Bone marrow (tissue), 2 donors: ENCODE data around the gene SQSTM1.

Experiments used
- DNase-seq, 2 donors: peaks; one replicate each; lab custom pipeline; 2025; lab: John Stamatoyannopoulos, UW

The SQSTM1 gene

DNA sequence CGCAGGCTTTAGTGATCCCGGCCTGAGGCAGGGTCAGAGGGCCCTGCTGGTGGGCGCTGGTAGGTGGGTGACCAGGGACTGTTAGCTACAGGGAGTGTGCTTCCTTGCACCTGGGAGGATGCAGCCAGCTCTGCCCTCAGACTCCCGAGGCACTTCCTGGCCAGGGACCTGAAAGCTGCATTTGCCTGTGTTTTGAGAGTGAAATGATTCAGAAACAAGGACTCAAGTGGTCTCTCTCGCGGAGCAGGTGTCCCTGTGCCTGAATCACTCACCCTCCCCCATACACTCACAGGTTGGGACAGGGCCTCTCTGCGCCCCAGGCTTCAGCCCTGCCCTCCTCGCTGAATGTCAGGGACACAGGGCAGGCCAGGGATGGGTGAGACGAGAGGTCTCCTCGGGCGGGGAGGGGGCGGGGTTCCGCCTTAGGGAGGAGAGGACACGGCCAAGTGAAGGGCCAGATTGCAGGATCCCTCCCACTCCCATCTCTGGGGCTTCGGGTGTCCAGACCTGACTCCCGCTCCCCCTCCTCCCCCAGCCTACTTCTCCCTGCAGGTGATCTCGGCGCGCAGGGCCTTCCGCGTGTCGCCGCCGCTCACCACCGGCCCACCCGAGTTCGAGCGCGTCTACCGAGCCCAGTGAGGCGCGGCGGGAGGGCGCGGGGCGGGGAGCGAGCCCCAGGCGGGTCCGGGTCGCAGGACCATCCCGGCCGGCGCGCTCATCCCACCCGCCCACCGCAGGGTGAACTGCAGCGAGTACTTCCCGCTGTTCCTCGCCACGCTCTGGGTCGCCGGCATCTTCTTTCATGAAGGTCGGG, 25.4 kb upstream of the SQSTM1 start:
- DNase-seq, result no peak

DNA sequence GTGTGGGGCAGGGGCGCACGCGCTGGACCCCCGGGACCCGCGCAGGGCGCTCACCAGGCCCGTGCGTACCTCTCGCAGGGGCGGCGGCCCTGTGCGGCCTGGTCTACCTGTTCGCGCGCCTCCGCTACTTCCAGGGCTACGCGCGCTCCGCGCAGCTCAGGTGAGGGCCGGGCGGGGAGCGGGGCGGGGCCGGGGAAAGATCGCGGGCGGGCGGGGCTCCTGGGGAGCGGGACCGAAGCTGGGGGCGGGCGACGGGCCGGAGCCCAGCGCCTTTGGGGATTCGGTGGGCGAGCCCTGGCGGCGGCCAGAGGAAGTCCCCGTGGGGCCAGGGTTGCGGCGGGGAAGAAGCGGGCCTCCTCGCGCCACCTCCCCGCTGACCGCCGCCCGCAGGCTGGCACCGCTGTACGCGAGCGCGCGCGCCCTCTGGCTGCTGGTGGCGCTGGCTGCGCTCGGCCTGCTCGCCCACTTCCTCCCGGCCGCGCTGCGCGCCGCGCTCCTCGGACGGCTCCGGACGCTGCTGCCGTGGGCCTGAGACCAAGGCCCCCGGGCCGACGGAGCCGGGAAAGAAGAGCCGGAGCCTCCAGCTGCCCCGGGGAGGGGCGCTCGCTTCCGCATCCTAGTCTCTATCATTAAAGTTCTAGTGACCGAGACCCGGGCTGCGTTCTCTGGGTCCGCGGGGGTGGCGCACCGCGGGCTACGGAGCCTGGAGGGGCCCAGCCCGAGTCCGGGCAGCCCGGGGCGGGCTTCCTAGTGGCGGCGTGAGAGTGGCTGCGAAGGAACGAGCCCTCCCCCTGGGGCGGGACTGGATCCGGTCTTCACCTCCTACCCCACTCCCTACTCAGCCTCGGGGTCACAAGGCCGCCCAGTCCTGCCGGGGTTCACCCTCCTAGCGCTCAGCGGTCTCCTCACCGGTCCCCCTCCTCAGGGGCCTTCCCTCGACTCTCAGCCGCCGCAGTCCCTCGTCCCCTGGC, 24.6 kb upstream of the SQSTM1 start:
- peak; percentile 27 to 64 for DNase-seq

DNA sequence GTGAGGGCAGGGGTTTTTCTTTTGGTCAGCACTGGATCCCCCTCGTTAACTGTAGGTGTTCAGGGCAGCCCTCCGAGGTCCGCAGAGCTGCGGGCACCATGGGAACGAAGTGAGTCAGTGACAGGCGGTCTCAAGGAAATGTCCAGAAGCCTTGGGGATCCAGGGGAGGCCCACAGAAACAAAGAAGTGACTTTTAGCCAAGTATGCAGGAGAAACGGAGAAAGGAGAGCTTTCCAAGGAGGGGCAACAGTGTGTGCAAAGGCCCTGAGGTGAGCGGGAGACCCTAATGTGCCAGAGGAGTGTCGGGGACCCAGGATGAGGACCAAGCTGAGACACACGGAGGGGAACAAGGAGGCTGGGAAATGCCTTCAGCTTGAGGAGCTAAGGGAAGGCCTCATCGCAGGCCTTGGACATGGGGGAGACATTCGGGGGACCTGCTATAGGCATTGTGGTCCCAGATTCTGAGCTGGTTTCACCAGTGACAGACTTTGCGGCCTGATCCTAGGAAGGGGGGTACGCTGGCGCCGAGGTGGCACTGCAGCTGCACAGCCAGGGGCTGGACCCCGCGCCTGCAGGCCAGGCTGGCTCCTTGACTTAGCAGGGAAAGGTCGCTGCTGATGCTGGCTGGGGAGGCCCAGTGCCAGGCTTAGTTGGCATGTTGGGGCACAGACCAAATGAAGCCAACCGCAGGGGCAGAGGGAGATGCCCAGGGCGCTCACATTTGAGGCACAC, 23.7 kb upstream of the SQSTM1 start:
- DNase-seq, result no peak

DNA sequence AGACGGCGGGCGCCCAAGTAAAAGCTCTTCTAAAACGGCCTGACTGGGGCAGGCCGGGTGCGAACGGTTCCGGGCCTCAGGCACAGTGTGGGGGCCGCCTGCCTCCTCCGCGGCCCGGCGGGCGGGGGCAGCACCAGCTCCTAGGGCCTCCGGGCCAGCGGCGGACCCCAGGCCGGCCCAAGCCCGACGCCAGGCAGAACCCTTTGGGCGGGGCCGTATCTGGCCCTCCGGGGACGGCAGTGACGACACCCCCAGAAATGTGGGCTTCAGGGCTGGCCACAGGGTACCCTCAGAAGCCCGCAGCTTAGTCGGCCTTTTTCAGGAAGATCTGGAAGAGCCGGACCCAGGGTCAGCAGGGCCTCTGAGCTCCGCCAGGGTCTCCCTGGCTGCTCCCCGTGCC, 23.0 kb upstream of the SQSTM1 start:
- DNase-seq, result no peak

DNA sequence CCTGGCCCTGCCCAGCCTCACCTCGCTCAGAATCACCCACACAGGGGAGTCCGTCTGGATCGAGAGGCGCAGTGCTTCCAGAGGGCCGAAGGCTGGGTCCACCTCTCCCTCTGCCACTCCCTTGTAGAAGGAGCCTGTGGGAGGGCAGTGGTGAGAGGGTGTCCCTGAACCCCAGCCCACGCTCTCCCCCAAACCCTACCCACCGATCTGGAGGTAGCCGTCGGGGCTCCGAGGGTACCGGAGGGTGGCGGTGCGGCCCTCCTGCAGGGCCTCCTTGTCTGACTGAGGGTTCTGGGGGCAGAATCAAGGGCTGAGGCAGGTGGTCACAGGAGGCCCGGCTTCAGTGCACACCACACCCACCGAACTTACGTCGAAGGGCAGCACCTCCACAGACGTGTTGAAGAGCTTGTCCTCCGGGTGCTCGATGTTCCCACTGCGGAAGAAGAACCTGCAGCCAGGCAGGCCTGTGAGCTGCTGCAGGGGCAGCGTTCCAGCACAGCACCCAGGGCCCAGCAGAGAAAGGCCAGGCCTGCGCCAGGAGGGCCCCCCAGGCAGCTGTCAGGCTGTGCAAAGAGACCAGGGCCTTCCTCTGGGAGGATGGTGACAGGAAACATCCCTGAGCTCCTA, 22.4 kb upstream of the SQSTM1 start:
- no peak for DNase-seq

DNA sequence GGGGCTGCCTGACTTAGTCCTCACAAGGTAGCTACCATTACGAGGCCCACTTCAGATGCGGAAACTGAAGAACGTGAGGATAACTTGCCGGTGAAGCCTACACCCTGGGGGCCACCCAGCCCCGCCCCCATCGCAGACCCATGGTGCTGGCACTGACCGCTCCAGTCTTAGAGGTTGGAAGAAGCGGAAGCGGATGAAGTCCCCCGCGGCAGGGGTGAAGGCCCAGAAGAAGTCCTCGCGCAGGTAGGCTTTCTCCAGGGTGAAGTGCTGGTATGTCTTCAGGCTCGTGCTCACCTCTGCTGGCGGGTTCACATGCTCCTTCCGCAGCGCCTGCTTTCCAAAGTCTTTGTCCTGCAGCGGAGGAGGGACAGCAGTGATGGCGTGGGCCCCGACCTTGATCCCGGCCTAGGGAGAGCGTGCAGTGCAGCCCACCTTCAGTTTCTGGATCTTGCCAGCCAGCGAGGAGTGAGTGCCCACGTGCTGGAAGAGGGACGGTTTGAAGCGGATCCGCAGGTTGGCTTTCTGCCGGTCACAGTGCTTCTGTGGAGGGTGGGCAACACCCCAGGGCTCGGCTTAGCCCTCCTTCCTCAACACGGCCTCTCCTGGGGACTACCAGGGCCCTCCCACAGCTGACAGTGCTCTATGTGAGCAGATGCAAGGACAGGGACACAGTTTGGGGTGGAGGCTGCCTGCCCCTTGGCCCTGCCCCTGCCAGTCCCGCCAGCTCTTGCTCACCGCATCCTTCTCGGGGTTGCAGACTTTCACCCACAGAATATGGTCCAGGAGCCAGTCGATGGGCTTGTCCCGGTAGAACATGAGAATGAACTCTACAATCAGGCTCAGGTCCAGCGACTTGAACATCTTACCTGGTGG, 21.7 kb upstream of the SQSTM1 start:
- no peak for DNase-seq

DNA sequence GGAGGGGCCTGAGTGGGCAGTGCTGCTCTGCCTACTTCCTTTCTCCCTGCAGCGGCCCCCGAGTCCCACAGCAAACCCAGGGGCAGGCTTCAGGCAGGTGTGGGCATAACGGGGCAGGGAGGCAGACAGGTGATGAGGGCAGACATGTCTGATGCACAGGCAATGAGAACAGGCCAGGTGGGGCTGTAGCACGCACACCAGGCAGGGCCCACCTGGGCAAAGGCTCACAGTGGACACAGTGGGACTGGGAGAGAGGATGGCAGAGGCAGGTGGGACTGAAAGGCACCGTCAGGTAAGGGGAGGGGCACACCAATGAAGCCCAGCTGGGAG, 21.1 kb upstream of the SQSTM1 start:
- no peak for DNase-seq

DNA sequence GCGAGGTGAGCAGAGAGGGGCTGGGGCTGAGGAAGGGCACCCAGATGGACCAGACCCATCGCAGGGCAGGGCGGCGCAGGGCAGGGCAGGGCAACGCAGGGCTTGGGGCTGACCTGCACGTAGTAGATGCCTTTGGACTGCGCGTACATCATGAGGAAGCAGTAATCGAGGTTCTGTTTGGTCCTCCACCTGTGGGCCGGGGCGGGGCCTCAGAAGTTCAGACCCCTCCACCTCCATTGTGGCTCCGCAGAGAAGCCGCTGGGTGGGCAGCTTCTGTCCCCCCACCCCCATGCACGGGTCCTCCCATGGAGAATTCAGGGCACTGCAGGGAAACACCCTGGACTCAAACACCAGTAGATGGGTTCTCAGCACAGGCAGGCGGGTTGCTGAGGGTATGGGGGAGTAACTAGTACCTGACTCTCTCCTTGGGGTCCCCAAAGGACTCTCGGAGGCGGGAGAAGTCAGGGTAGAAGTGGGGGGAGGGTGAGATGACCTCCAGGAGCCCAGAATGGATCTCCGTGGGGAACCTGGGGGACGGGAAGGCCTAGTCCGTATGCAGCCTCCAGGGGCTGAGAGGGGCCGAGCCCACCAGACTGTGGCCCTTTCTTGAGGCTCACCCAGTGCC, 20.5 kb upstream of the SQSTM1 start:
- DNase-seq, result no peak

DNA sequence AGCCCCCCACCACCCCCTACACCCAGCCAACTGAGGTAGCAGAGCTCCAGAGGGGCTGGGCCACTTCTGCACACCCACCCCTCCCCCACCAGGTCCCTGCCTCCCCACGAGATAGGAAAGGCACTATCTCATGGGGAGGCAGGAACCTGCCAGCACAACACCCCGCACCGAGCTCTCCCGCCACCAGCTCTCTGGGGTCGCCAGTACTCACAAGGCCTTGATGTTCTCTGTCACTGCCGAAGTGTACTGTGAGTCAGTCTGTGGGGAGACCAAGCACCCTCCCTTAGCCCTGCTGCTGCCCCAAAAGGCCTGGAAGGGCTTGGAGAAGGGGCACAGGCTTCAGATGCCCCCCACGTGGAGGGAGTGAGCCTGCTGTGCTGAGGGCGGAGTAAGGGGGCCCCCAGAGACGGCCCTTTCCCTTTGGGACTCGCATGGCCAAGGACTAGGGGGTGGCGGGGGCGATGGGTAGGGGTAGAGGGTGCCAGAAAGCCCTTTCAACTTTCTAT, 20.0 kb upstream of the SQSTM1 start:
- DNase-seq, result no peak

DNA sequence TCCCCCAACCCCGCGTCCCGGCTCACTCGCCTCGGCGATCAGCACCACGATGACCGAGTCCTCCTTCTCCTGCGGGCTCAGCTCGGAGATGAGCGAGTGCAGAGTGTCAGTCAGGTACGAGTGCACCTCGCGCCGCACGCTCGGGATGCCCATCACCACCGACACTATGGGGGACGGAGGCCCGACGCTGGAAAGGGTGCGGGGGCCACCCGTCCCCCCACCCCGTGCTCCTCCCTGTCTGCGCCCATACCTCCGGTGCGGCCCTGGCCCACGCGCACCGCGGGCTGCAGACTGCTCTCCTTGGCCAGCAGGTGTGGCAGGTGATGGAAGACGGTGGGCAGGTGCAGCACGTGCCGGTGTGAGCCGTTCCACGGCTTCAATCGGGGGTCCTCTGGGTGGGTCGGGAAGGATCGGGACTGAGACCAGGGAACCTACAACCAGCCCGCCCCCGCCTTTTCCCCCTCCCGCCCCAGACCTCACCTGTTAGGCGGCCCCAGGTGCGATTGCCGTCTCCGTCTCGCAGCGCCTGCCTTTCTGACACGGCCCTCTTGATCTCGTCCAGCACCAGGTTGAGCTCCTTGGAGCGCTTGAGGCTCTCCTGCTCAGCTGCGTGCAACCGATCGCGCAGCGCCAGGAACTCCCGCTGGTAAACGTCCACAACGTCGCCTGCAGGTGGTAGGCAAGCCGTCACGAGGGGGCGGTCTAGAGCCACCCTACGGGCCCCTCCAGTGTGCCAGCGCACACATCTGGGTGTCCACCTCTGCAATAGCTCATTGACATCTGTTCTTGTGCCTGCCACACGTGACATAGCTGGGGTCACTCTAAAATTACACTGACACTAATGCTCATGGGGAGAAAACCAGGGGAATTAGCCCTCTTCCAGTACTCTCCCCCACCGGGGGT, 19.1 kb upstream of the SQSTM1 start:
- DNase-seq, result peak in 1 of 2 donors; percentile 33

DNA sequence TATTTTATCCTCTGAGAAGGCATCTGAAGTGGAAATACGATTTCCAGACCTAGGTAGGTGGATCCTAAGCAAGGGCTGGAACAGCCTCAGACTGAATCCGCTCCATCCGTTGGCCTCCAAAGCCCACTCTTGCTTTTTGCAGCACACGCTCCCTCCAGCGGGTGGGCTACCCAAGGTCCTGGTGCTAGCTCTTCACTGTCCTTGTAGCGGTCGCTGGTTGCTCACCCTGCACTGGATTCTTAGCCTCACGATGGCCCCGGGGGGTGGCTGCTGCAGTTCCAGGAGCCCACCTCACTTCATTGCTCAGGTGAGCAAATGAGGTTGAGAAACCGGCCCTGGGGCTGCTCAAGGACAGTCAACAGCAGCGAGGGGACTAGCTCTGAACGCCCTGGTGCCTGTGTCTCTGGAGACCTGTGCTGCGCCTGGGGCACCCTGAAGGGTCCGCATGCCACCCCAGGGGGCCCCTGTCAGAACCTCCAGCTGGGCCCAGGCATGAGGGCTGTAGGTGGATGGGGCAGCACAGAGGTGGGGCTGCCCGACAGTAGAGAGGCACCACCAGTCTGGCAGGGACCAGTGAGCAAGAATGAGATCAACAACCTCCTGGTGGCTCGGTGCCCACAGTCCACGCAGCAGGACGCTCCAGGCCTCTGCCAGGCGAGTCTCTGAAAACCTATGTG, 18.4 kb upstream of the SQSTM1 start:
- no peak for DNase-seq

DNA sequence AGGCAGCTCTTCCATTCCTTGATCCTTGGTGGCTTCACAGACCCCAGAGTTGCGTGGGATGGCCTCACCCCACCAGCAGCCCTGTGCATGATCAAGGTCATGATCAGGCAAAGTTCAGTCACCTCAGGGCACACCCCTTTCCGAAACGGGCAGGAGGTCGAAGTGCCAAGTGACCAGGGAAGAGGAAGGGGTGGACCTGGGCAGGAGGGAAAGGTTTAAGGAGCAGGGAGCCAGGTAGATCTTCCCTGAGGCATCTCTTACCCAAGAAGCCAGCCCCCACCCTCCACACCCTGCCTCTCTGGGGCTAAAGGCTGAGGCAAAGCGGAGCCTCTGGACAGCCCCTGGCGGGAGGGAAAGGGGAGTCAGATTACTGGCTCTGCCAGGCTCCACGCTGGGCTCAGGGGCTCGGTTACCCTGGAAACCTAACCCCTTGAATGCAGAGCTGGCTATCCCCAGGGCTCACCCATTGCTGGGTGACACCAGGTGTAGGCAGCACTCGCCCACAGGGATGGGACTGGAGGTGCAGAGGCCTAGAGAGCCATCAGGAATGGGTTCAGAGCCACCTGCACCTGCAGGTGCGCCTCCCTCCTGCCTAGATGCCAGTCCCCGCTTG, 17.6 kb upstream of the SQSTM1 start:
- DNase-seq, result no peak

DNA sequence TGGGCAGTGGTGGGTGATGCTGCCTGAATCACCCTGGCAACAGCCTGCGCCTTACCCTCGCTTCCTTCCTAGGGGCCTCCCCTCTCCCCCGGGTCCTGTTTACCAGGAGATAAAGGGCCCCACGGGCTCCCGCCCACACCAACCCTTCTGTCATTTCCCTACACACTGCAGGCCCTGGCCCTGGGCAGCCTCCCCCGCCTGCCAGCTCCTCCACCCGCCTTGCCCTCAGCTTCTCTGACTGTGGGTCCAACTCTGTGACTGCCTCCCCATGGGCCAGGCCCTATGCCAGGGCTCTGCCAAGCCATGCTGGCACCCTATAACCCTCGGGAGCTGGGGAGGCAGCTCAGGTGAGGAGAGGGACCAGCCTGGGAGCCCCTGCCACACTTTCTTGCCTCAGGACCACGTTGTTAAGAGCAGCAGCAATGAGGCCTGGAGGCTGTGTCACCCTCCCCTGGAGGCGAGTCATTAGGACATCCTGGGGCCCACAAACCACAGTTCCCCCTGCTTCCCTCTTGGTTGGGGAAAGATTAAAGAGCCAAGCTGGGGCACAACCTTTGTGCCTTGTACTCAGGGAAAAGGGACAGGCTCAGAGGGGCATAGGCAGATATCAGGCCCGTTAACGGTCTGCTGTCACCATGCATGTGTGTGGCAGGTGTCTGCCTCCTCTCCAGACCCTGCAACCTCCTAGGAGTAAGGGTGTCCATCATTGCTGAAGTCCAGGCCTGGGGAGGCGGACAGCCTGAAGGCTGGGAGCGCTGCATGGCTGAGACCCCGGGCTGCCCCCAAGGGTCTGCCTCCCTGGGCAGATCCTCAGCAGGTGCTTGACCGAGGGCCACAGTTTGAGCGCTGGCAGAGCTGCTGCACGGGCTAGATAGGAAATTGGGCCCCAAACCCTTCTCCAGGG, 16.8 kb upstream of the SQSTM1 start:
- peak; percentile 27 to 51 for DNase-seq

DNA sequence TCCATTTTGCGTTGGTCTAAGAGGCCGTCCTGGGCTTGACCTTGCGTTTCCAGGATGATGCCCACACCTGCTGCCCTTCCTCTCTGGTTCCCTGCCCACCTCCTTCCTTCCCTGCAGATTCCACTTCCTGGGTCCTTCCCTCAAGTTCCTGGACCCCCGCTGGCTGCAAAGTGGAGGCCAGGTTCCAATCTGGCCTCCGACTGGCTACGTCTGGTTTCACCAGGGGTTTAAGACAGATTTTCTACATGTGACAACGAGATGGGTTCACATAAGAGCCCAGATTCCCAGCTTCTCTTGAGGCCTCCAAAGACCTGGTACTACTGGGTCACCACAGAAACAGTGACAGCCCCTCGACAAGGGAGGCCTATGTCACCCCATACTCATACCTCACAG, 16.2 kb upstream of the SQSTM1 start:
- no peak for DNase-seq

DNA sequence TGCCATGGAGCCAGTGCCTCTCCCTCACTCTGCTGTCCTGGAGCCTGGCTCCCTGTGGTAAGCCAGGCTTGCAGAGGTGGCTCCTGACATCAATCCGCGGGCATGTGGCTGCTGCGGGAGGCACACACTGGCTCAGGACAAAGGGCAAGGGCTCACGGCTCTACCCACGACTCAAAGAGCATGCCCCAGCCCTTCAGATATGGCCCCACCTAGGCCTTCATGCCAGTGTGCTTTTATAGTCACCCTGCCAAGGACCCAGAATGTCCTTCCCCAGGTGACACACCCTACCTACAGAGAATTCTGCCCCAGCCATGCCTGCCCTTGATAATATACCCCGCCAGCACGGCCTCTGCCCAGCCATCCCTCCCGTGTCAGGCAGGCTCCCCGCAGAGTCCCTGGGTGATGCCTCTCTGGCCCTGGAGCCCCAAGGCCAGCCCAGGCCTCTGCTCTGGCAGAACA, 15.6 kb upstream of the SQSTM1 start:
- DNase-seq, result no peak

DNA sequence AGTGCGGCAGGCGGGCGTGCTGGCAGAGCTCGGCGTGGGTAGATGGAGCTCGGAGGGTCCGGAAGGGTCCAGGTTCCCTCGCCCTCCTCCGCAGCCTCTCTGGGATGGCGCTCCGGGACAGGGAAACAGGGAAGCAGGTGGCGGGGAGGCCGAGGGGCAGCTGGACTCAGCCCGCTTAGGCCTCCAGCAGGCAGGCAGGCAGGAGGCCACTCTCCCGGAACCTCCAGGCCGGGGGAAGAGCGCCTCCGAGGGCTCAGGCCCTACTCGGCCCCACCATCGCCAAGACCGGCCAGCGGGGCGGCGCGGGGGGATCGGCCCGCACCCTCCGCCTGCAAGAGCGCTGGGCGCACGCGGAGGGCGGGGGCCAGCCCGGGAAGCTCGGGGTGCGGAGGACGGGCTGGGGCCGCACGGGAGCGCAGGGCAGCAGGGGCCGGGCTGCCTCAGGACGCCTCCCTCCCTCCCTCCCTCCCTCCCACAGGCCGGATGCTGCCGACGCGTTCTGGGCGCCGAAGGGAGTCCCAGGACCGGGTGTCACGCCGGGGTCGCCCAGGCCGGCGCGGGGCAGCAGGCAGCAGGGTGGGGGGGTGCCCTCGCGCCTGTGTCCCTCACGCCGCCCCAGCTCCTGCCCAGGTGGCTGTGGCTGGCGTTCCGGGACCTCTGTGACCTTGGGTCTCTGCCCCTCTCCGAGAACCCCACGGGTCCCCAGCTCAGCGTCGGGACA, 15.0 kb upstream of the SQSTM1 start:
- peak in 1 of 2 donors; percentile 31 for DNase-seq
